Hematopoietic multipotent progenitor cell treated with erythropoietin and hydrocortisone succinate and interleukin-3 and kit ligand, for 8 days (in vitro differentiated cells): ENCODE measurements around the gene PEAK1.
A peak's percentile ranks its signal among the peaks of the same experiment; 100 is the strongest.
"Not testable (repeated sequence)": the region's sequence is repeated elsewhere in the genome, so short reads cannot be mapped to it uniquely, and the experiment has no call there.

Experiments
- DNase-seq: peaks from one replicate; pipeline ENCODE4 v3.0.0-alpha.2; 2015

PEAK1 gene

DNA sequence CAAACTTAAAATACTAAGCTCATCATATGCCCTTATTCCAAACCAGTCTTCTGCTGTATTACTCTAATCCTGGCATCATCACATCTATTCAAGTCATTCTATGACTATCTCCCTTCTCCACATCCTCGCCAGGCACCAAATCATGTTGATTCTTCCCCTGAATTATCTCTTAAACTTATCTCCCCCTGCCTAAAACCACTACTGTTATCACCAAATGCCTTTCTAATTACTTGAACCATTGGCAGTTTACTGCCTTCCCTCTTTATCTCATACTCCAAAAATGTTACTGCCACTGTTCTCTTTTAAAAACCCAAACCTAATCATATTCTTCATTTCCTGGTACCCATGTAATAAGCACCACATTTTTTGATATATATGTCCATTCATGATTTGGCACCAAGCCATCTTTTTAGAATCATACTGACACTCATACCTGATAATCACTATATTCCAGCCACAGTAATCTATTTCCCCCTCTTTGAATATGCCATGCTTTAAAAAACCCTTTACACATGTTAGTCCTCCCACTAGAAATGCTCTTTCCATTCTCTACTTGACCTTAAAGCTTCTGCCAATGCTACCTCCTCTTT is 126.8 kb downstream of the PEAK1 start:
- DNase-seq = peak; percentile 77

GRCh38 chr15:77291107-77291506 is 128.8 kb downstream of the PEAK1 start:
- DNase-seq = no peak

GRCh38 chr15:77287385-77287784 is 132.5 kb downstream of the PEAK1 start:
- no peak for DNase-seq

GRCh38 chr15:77285057-77285997 is 134.6 kb downstream of the PEAK1 start:
- DNase-seq = no peak

GRCh38 chr15:77282333-77282732 is 137.6 kb downstream of the PEAK1 start:
- DNase-seq = no peak

GRCh38 chr15:77276943-77277342 is 143.0 kb downstream of the PEAK1 start:
- no peak for DNase-seq

- no peak for DNase-seq
Measured at GRCh38 chr15:77276096-77276495, 143.8 kb downstream of the PEAK1 start.

GRCh38 chr15:77273136-77273535 is 146.8 kb downstream of the PEAK1 start:
- DNase-seq = not testable (repeated sequence)

GRCh38 chr15:77266708-77267386 is 153.1 kb downstream of the PEAK1 start:
- DNase-seq = no peak

GRCh38 chr15:77255385-77255784 is 164.5 kb downstream of the PEAK1 start:
- DNase-seq = no peak

DNA sequence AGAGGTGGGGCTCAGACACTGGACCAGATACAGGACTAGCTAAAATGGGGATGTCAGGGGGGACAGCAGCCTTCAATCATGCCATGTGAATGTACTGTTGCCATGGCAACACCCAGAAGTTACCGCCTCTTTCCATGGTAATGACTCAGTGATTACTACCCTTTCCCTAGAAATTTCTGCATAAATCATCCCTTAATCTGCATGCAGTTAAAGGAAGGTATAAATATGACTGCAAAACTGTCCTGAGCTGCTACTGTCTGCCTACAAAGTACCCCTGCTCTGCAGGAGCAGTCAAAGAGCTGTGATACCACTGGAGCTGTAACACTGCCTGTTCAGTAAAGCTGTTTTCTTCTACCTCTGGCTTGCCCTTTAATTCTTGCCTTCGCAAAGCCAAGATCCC is 168.2 kb downstream of the PEAK1 start:
- no peak for DNase-seq

- no peak for DNase-seq
Measured at GRCh38 chr15:77247116-77247515, 172.8 kb downstream of the PEAK1 start.

DNA sequence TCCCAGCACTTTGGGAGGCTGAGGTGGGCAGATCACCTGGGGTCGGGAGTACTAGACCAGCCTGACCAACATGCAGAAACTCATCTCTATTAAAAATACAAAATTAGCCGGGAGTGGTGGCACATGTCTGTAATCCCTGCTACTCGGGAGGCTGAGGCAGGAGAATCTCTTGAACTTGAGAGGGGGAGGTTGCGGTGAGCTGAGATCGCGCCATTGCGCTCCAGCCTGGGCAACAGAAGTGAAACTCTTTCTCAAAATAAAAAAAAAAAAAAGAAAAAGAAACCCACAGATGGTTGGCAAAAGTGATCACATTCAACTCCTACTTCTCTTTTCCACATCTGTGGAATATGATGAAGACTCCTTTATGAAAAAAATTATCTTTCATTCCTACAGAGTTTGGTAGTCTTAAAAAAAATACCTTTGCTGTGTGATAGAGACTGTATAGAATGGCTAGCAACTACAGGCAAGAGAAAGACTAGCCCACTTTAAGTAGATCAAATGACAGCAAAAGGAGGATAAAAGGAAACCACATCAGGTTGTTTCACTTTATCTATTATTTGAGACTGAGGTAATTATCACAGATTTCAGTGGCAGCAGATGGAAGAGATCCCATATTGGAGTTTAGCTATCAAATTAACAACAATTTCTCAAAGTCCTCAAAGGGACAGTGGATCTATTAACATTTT is 176.0 kb downstream of the PEAK1 start:
- DNase-seq = no peak

DNA sequence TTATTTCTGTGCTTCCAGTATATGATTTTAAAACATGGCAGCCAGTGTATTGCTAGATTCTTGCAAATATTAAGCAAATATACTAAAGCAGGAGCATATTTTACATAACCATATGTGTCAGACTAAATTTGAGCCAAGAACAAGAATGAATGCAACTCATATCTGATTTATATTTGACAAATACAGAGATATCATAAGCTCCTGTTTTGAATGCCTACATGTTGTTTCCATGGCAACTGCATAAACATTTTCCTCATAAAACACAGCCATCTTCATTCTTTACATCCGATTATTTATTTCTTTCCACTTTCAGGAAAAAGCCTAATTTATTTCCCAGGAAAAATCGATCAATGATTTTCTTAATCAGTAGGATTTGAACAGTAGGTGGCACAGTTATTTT is 176.8 kb downstream of the PEAK1 start:
- no peak for DNase-seq

DNA sequence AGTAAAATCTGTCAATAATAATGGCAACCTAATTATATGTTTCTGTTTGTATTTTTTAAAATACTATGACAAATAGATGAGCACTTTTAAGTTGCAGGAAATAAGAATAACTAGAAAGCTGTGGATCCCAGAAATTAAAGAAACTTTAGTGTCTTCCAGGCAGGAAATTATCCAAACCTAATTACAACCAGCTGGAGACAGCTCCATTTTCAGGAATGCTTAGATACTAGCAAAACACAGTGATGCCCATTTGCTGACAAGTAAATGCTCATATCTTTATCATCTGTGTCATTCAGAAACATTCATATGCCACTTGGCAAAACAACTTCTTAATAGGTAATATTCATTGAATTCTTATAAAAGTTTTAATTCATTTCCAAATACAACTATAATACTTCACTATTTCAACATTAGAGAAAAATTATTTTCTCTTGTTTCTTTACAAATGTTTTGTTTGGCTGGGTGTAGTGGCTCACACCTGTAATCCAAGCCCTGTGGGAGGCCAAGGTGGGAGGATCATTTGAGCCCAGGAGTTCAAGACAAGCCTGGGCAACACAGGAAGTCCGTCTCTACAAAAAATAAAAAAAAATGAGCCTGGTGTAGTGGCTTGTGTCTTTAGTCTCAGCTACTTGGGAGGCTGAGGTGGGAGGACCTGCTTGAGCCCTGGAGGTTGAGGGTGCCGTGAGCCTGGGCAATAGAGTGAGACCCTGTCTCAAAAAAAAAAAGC is 179.9 kb downstream of the PEAK1 start:
- DNase-seq = no peak

DNA sequence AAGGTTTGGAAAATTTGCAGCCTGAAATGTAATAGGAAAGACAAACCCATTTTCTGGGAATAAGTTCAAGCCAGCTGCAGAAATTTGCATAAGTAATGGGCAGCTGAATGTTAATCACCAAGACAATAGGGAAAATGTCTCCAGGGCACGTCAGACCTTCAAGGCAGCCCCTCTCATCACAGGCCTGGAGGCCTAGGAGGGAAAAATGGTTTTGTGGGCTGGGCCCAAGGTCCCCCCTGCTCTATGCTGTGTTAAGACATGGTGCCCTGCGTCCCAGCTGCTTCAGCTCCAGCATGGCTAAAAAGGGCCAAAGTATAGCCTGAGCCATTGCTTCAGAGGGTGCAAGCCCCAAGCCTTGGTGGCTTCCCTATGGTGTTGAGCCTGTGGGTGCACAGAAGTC is 184.3 kb downstream of the PEAK1 start:
- no peak for DNase-seq

GRCh38 chr15:77228828-77229227 is 191.1 kb downstream of the PEAK1 start:
- DNase-seq = peak; percentile 19

- DNase-seq = no peak
Measured at GRCh38 chr15:77226652-77227051, 193.3 kb downstream of the PEAK1 start.

DNA sequence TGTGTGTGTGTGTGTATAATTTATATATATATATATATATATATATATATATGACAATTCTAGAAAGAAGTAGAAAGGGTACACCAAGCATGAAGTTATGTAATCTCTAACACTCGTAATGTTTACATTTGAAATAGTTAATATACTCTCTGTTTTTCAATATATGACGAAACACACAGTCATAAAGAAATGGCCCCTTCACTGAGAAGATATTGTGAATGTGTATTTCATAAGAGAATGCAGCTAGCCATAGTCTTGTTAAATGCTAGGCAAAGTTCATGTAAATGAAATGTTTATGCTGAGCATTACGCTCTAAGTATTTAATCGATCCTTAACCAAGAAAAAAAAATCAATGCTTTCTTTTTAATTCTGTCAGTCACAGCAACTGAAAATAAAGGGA is 194.3 kb downstream of the PEAK1 start:
- no peak for DNase-seq

DNA sequence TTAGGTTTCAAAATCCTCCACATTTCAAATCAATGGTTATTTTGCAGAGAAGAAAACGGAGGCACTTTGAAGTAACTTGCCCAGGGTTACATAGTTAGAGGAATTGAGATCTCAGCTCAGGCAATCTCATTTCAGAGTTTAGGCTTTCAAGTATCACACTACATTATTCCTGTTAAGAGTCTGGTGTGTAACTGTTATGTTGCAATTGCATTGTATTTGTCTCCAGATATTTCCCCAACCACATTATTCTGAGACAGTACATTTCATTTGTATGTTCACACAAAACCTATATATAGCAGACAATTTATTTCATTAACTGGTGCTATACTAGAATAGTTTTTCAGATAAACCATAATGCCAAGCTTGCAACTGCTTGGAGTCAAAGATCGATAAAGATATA is 194.8 kb downstream of the PEAK1 start:
- DNase-seq = no peak

GRCh38 chr15:77224352-77224751 is 195.6 kb downstream of the PEAK1 start:
- DNase-seq = no peak

DNA sequence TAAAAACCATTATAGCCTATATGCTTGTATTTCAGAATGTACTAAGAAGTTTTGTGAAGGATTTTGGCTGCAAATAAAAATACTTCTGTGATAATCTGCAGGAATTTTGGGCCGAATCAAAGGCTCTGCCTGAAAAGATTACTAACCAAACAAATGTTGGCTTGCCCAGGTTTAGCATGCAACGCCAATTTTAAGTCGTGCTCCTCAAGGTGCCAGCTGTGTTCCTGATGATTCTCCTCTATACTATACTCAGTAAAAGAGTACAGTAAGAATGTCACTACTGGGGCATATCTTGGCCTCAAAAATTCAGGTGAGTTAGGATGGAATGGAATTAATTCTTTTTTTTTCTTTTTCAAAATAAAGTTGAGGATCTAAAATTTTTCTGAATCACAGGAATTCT is 198.2 kb downstream of the PEAK1 start:
- DNase-seq = no peak

GRCh38 chr15:77221174-77221573 is 198.7 kb downstream of the PEAK1 start:
- no peak for DNase-seq
